HG03039 (cell line): ENCODE measurements around the gene TRAPPC5.

Source experiments
- ATAC-seq: cut with Tn5 transposase; IDR thresholded peaks from one replicate; pipeline ENCODE4 v1.9.1; 2021; ENCODE audit warnings: mild to moderate bottlenecking, moderate library complexity; ENCODE audit not compliant: unreplicated experiment

The TRAPPC5 gene

DNA sequence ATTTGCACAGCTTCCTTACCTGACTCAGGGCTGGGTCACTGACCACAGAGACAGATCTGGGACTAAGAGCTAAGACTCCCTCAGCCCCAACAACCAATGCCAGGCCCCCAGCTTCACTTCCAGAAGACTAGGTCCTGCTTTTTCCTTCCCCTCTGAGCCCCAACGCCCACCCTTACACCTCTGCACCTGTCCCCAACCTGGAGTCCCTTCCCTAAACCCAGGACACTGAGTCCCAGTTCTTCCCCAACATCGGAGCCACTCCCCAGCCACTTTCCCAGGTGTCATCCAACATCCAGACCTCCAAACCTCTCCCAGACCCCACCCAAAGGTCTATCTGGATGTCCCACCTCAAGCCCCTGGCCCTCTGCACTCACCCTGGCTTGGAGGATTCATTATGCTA lies 18.4 kb downstream of the TRAPPC5 start:
- no peak for ATAC-seq

- no peak for ATAC-seq
Measured at GRCh38 chr19:7699417-7700401, 19.1 kb downstream of the TRAPPC5 start.

DNA sequence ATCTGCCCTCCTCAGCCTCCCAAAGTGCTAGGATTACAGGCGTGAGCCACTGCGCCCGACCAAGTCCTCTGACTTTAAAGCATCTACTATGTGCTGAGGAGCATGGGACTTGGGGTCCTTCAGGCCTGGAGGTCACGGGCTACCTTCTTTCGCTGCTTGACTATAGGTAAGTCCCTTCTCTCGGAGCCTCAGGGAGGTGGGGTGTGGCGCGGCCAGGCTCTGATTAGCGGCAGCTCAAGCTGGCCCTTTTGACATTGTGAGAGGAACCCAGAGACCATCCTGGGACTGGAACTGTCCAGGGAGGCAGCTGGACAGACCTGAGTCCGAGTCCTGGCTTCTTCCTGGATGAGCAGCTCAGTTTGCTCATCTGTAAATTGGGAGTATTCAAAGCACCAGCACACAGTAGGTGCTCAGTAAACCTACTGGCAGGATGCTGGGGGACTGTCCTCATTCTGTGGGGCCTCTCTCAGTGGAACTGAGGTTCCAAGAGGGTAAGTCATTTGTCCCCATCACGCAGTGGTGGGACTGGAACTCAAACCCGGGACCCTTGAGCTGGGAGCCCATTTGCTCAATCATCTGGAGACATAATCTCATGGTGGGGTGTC lies 20.5 kb downstream of the TRAPPC5 start:
- no peak for ATAC-seq

DNA sequence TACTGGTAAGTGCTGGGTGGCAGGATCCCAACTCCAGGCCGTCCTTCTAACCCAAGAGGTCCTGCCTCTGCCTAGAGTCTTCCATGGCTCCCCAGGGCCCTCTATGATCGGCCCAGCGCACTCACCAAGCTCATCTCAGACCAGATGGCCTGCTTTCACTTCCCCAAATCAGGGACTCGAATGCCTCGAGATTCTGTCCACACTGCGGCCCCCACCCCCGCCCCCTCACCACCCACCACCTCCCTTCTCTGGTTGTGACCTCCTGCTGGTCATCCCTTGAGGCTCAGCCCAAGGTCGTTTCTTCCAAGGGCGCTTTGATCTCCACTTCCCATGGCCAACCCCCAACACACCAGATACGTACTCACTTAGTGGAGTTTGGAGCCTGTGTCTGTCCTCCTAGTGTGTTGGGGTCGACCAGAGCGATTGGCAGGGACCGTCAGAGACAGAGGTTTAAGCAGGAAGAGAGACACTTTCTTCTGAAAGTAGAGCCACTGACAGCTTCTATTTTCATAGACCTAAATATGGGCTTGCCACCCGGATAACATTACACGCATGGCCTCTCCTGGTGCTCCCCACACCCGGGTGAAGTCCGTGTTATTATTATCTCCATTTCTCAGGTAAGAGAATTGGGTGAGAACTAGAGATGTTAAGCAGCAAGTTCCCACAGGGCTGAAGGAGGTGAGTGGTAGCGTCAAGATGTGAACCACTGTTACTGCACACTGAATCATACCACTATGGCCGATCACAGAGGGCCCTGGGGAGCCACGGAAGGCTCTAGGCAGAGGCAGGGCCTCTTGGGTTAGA lies 21.2 kb downstream of the TRAPPC5 start, which contains the start of gene FCER2:
Gene FCER2 (minus strand): TSS at position 478 of the 804 bp plus-strand sequence. CDS start 2,371 bp downstream, outside the sequence.
- peak; percentile 33 for ATAC-seq

DNA sequence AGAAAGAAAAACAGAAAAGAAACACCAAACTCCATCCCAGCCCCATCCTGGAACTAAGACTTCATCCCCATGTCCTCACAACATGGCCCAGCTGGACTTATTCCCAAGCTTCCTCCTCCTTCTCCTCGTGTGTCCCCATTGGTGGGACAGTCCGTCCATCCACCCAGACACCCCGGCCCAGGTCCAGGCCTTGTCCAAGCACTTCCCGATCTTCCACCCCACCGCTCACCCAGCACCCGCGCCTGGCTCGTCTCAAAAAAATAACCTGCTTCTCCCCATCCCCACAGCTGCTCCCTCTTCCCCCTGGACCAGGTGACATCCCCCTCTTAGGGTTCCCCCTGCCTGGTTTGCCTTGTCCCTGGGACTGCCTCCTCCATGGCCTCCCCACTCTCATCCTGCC lies 22.7 kb downstream of the TRAPPC5 start:
- ATAC-seq: no peak

DNA sequence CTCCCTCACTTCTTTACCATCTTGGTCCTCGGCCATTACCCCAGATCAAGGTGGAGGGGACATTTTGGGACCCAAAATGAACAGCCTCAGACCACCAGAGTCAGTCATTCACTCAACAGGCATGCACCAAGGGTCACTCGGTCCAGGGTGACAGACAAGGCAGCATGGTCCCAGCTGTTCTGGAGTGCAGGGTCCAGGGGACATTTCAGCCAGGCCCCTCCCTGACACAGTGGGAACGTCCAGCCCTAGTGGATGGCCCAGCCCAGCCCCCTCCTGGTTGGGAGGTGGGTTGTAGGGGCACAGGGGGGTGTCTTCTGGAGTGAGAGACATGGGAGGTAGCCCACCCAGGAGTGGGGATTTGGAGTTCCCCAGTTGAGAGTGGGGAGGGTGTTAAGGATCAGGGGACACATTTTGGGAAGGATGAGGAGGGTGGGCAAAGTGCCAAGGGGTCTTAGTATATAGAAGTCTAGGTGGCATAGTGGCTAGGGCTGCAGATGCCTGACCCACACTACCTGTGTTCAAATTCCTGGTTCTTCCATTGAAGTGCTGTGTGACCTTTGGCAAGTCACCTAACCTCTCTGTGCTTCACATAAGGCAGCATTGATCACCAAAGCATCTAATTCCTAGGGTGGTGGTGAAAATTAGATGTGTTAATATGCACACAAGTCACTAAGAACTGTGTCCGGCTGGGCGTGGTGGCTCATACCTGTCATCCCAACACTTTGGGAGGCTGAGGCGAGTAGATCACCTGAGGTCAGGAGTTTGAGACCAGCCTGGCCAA lies 23.8 kb downstream of the TRAPPC5 start:
- ATAC-seq: no peak

- peak; percentile 36 for ATAC-seq
Measured at GRCh38 chr19:7705387-7706187, 25.0 kb downstream of the TRAPPC5 start.

DNA sequence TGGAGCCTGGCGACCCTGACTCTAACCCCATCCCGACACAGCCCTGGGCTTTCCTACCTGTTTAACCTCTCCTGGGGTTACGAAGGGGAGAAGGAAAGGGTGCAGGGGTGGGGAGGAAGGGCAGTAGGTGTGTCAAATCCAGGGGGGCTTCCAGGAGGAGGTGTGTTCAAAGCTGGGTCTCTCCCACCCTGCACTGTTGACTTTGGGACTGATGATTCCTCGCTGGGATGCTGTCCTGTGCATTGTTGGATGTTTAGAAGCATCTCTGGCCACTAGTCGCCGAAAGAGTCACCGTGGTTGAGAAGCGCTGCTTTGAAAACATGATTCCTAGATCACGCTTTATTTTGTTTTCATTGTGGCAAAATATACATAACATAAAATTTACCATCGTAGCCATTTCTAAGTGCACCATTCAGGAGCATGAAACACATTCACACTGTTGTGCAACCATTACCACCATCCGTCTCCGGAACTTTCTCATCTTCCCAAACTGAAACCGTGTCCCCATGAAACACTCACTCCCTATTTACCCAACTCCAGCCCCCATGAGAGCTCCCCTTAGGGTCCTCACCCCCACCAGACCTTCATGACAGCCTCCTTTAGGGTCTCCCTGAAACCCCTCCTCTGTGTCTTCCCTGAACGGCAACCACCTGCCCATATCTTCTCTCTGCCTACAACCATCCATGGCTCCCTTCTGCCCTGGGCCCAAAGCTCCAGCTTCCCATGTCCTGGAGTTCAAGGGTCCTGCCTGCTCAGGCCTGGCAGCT lies 25.7 kb downstream of the TRAPPC5 start:
- ATAC-seq: no peak

- ATAC-seq: no peak
Measured at GRCh38 chr19:7706955-7707456, 26.4 kb downstream of the TRAPPC5 start.

GRCh38 chr19:7709932-7710460 lies 29.4 kb downstream of the TRAPPC5 start:
- no peak for ATAC-seq

GRCh38 chr19:7710616-7711015 lies 30.0 kb downstream of the TRAPPC5 start:
- ATAC-seq: no peak

- ATAC-seq: no peak
Measured at GRCh38 chr19:7715671-7716070, 35.0 kb downstream of the TRAPPC5 start.

DNA sequence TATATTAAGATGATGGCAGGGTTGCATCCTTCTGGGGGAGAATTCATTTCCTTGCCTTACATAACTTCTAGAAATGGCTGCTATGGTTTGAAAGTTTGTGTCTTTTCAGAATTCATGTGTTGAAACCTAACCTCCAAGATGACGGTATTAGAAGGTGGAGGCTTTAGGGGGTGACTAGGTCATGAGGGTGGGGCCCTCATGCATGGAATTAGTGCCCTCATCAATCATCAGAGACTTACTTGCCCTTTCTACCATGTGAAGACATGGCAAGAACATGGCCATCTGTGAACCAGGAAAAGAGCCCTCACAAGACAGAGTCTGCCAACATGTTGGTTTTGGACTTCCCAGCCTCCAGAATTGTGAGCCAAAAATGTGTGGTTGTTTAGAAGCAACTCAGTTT lies 36.1 kb downstream of the TRAPPC5 start:
- ATAC-seq: no peak

- ATAC-seq: no peak
Measured at GRCh38 chr19:7718668-7719067, 38.0 kb downstream of the TRAPPC5 start.

GRCh38 chr19:7720351-7720750 lies 39.7 kb downstream of the TRAPPC5 start:
- no peak for ATAC-seq

- no peak for ATAC-seq
Measured at GRCh38 chr19:7722231-7722651, 41.6 kb downstream of the TRAPPC5 start.

DNA sequence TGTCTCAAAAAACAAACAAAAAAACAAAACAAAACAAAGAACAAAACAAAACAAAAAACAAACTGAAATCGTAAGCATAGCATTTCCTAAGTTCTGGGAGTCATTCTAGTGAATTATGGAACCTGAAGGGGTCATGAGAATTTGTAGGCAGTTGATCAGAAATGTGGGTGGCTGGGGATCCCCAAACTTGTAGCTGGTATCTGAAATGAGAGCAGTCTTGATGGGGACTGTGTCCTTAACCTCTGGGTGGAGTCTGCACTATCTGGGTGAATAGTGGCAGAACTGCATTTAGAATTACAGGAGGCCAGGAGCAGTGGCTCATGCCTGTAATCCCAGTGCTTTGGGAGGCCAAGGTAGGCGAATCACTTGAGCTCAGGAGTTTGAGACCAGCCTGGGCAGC lies 45.2 kb downstream of the TRAPPC5 start:
- no peak for ATAC-seq

- ATAC-seq: no peak
Measured at GRCh38 chr19:7729211-7729610, 48.6 kb downstream of the TRAPPC5 start.
